Fibroblast of skin of abdomen (primary cell): ENCODE measurements around the gene CBLB.

Source experiments
- DNase-seq: peaks from one replicate; pipeline ENCODE4 v3.0.0-alpha.2; 2013

CBLB gene

GRCh38 chr3:105845488-105845887 is 23.3 kb downstream of the CBLB start:
- DNase-seq: no peak

GRCh38 chr3:105844704-105845103 is 24.1 kb downstream of the CBLB start:
- DNase-seq: no peak

- no peak for DNase-seq
Measured at GRCh38 chr3:105843994-105844393, 24.8 kb downstream of the CBLB start.

GRCh38 chr3:105842943-105843342 is 25.9 kb downstream of the CBLB start:
- peak; percentile 30 for DNase-seq

GRCh38 chr3:105842449-105842848 is 26.4 kb downstream of the CBLB start:
- no peak for DNase-seq

GRCh38 chr3:105837947-105838346 is 30.9 kb downstream of the CBLB start:
- DNase-seq: no peak

GRCh38 chr3:105837143-105837740 is 31.6 kb downstream of the CBLB start:
- no peak for DNase-seq

GRCh38 chr3:105836533-105836932 is 32.3 kb downstream of the CBLB start:
- peak; percentile 69 for DNase-seq

GRCh38 chr3:105835606-105836005 is 33.2 kb downstream of the CBLB start:
- DNase-seq: peak; percentile 26

GRCh38 chr3:105834768-105835167 is 34.0 kb downstream of the CBLB start:
- no peak for DNase-seq

- no peak for DNase-seq
Measured at GRCh38 chr3:105832644-105833043, 36.2 kb downstream of the CBLB start.

GRCh38 chr3:105830836-105831235 is 38.0 kb downstream of the CBLB start:
- no peak for DNase-seq

GRCh38 chr3:105829871-105830622 is 38.8 kb downstream of the CBLB start:
- peak; percentile 48 for DNase-seq

GRCh38 chr3:105829229-105829628 is 39.6 kb downstream of the CBLB start:
- no peak for DNase-seq

- no peak for DNase-seq
Measured at GRCh38 chr3:105828703-105829102, 40.1 kb downstream of the CBLB start.

- DNase-seq: peak; percentile 90
Measured at GRCh38 chr3:105827959-105828358, 40.9 kb downstream of the CBLB start.

- peak; percentile 48 for DNase-seq
Measured at GRCh38 chr3:105826778-105827634, 41.8 kb downstream of the CBLB start.

- no peak for DNase-seq
Measured at GRCh38 chr3:105824129-105824528, 44.7 kb downstream of the CBLB start.

- DNase-seq: peak; percentile 94
Measured at GRCh38 chr3:105823149-105823867, 45.5 kb downstream of the CBLB start.

- DNase-seq: no peak
Measured at GRCh38 chr3:105822171-105823123, 46.4 kb downstream of the CBLB start.

- DNase-seq: no peak
Measured at GRCh38 chr3:105821433-105821832, 47.4 kb downstream of the CBLB start.

GRCh38 chr3:105816833-105817232 is 52.0 kb downstream of the CBLB start:
- no peak for DNase-seq
